ENCODE measurements around the gene ZNF182.
"Not testable (repeated sequence)": the region's sequence is repeated elsewhere in the genome, so short reads cannot be mapped to it uniquely, and the experiment has no call there.

ZNF182 gene

DNA sequence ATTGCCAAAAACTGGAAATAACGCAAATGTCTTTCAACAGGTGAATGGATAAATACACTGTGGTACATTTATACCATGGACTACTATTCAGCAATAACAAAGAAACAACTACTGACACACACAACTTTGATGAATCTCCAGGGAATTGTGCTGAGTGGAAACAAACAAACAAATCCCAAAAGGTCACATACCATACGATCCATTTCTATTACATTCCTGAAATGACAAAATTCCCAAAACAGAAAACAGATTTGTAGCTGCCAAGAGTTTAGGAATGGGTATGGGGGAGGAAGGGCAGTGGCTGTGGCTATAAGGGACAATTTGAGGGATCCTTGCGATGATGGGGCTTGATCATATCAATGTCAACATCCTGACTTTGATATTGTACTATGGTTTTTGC lies 2.5 kb downstream of the ZNF182 start:
- no peak for DNase-seq (ENCODE audit: low spot score)

DNA sequence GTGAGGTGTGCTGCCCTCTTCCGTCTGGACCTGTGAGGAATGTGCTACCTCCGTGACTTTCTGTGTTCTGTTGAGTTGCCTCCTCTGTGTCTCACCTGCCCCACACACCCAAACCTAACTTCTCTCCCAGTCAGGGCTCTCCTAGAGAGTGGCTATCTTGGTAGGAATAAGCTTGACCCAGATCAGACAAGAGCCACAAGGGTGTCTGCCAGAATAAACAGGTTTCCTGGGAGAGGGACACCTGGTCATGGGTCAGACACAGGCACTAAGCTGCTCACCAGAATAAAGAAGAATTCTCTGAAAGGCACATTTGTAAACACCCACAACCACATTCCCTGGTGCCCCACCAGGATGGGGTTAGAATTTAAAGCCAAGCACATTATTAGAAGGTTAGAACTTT lies 11.1 kb downstream of the ZNF182 start:
- peak; percentile 21 for DNase-seq (ENCODE audit: low spot score)

DNA sequence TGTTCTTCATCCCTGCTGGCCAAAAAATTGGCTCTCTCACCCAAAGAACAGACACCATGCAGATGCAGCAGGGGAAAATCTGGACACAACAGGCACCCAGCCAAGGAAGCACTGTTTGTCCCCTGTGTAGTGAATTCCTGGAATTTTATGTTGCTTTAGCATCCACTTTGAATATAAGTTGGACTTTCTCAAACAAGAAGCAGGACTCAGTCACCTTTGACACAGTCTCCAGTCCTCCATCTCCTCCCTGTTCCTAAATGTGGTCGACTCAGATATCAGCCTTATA lies 11.8 kb downstream of the ZNF182 start:
- DNase-seq (ENCODE audit: low spot score): peak; percentile 20

DNA sequence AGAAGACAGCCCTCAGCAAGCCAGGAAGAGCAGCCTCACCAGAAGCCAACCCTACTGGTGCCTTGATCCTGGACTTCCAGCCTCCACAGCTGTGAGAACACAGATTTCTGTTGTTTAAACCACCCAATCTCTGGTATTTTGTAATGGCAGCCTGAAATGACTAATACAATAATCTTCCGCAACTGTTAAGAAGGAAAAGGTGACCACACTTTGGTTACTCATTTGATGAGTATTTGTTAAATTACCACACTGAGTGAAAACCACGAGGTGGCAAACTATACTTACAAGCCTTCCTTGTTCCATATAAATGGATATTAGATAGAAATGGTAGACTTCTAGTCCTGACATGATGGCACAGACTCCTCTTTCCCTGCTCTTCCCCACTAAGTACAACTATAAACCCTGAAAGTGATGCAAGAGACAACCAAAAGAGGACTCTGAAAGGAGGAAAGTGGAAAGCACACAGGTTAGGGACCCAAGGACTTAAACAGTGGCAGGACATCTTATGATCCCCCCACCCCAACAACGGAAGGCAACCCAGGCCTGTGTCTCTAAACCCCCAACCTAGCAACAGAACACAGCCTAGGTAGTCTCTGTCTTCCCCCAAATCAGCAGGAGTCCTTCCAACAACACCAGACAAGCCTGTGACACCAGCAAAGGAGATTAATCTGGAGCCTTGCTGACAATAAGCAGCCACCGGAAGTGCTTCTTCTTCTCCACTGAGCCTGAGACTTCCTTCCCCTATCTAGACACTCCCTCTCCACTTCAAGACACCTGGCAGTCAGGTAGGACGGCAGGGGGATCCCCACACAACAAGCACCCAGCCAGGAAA lies 12.3 kb downstream of the ZNF182 start:
- DNase-seq (ENCODE audit: low spot score): no peak

DNA sequence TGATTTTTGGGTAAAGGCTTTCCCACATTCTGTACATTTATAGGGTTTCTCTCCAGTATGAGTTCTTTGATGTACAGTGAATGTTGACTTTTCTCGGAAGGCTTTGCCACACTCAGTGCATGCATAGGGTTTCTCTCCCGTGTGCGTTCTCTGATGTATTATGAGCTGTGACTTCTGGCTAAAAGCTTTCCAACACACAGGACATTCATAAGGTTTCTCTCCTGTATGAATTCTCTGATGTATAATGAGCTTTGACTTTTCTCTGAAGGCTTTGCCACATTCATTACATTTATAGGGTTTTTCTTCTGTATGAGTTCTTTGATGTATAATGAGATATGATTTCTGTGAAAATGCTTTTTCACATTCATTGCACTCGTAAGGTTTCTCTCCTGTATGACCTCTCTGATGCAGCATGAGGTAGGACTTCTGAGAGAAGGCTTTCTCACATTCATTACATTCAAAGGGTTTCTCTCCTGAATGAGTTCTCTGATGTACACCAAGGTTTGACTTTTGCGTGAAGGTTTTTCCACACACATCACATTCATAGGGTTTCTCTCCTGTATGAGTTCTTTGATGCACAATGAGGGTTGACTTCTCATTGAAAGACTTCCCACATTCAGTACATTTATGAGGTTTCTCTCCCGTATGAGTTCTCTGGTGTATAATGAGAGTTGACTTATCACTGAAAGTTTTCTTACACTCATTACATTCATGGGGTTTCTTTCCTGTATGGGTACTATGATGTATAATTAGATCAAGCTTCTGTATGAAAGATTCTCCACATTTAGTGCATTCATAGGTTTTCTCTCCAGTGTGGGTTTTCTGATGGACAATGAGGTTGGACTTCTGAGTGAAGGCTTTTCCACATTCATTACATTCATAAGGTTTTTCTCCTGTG lies 27.3 kb downstream of the ZNF182 start:
- DNase-seq (ENCODE audit: low spot score): no peak

DNA sequence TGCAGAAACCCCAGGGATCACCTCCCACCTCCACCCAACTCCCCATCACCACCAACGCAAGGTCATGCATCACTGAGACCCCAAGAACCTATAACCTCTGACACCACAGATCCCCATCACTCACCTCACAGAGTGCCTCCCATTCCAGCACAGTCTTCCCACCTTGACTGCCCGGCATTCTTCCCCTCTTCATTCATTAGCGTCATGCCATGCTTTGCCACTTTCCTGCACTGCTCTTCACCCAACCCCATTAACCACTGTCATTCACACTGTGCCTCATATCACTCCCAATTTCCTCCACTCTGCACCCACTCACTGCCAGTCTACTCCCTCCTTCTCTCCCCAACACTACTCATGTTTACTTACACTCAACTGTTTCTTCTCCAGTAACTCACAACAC lies 30.6 kb downstream of the ZNF182 start:
- no peak for DNase-seq (ENCODE audit: low spot score)

DNA sequence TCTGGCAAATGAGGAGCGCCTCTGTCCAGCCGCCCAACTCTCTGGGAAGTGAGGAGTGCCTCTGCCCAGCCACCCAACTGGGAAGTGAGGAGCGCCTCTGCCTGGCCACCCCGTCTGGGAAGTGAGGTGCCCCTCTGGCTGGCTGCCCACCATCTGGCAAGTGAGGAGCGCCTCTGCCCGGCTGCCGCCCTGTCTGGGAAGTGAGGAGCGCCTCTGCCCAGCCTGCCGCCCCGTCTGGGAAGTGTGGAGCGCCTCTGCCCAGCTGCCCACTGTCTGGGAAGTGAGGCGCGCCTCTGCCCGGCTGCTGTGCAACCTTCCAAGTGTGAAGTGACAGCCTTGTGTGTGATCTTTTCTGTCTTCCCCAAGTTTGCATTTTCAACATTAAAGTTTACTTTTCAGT lies 38.3 kb downstream of the ZNF182 start:
- DNase-seq (ENCODE audit: low spot score): not testable (repeated sequence)

DNA sequence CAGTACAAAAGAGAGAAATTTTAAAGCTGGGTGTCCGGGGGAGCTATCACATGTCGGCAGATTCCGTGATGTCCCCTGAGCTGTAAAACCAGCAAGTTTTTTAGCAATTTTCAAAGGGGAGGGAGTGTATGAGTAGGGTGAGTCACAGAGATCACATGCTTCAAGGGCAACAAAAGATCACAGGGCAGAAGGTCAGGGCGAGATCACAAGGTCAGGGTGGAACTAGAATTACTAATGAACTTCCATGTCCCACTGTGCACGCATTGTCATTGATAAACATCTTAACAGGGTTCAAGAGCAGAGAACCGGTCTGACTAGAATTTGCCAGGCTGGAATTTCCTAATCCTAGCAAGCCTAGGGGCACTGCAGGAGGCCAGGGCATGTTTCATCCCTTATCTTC lies 42.0 kb downstream of the ZNF182 start:
- not testable (repeated sequence) for DNase-seq (ENCODE audit: low spot score)

DNA sequence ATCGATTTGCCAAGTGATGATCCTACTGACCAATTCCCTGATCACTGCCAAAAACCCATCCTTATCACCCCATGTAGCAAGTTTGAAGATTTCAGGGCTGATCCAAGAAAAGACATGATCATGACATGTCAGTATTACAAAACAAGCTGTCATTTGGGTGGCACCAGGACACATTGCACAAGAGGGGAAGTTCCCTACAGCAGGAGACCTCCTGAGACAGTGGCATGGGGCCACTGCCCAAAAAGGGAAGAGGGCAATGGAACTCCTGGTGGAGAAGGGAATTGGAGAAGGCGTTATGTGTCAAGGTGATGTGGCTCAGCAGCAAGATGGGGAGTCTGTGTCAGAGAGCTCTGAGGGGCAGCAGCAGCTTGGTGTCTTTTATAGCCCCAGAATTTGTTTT lies 43.4 kb downstream of the ZNF182 start:
- DNase-seq (ENCODE audit: low spot score): no peak

DNA sequence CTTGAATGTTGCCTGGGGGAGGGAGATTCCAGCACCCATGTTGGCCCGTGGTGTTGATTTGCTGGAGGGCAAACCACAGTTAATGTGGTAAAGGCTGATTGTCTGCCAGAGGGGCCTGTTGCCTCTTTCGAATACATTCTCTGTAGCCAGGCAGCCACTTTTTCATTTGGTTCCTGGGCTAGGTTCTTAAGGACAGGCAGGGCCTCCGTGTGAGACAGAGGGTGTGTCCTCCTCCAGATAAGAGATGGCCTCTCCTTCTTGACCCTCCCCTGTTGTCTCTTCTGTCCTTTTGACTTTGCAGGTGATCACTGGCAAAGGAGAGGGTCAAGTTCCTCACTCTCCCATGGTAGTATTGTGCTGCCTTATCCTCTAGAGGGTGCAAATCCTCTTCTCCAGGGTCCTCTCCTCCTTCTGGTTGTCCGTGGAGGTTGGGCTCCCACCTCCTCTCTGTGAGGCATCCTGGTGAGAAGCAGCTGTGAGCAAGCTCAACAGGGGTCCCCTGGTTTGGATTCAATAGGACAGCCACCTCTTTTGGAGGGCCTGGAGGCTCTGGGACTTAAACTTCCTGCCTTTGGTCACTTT lies 44.9 kb downstream of the ZNF182 start:
- DNase-seq (ENCODE audit: low spot score): peak; percentile 5

DNA sequence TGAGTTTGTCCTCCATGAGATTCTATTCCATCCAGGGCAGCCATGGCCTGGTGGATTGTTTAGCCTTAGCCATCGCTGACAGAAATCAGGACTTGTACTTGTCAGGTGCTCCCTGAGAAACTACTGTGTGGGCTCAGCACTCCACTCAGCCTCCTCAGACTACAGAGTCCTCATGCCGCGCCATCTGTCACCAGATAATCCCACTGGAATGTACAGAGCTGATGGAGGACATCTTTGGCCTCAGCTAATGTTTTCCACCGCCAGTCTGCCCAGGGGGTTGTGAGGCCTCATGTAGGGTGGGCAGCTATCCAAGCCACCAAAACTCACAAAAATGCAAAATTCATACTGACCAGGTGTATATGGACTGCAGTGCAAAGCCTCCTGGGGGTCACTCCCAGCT lies 45.6 kb downstream of the ZNF182 start:
- DNase-seq (ENCODE audit: low spot score): peak; percentile 0

DNA sequence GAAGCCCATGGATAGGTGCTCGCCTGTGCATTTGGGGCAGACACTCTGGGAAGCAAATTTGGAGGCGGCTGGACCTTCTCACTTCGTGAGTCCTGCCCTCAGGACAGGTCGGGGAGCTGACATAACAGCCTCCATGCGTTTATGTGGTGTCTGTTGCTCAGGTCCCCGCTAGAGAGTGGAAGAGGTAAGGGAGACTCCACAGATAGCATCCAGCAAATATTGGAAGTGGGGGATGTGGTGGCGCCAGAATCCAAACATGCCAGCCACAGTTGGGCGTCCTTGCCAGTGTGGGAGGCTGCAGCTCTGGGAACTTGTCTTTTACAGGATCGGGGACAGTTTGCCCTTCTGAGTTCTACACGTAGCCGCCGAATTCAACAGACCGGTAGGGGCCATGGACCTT lies 47.8 kb downstream of the ZNF182 start:
- no peak for DNase-seq (ENCODE audit: low spot score)

DNA sequence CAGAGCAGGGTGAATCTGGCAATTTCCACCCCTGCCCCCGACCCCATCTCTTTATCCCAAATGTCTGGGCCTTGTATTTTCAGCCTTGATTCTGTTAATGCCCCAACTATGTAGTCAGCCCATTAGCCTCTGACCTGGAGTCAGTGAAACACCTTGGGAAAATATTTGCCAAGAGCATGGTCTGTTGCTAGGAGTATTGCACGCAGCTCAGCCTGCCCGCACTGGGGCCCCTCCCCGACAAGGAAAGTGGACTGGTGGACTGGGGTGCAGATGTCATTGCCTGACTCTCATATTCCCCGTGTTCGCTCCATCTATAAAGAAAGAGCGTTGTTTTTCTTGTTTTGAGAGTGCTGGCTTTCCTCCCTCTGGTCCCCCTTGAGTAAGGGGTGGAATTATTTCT lies 48.5 kb downstream of the ZNF182 start:
- not testable (repeated sequence) for DNase-seq (ENCODE audit: low spot score)

DNA sequence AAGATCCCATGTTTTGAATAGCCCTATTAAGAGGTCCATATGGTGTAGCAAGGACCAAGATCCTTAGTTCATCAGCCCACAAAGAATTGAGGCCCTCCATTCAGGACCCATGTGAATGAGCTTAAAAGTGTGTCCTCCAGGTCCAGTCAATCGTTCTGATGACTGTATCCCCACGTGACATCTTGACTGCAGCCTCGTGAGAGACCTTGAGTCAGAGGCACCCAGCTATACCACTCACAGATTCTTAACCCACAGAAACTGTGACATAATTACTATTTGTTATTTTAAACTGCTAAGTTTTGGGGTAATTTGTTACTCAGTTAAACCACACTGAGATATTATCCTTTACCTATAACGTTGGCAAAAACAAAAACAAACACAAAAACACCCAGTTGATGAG lies 62.4 kb downstream of the ZNF182 start:
- DNase-seq (ENCODE audit: low spot score): no peak

DNA sequence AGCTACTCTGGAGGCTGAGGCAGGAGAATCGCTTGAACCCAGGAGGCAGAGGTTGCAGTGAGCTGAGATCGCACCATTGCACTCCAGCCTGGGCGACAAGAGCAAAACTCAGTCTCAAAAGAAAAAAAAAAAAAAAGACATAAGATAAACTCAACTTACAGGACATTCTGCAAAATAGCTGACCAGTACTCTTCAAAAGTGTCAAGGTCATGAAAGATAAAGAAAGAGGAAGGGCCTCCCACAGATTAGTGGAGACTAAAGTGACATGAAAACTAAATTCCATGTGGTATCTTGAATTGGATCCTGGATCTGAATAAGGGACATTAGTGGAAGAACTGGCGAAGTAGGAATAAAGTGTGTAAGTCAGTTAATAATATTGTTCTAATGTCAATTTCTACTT lies 63.3 kb downstream of the ZNF182 start:
- no peak for DNase-seq (ENCODE audit: low spot score)

DNA sequence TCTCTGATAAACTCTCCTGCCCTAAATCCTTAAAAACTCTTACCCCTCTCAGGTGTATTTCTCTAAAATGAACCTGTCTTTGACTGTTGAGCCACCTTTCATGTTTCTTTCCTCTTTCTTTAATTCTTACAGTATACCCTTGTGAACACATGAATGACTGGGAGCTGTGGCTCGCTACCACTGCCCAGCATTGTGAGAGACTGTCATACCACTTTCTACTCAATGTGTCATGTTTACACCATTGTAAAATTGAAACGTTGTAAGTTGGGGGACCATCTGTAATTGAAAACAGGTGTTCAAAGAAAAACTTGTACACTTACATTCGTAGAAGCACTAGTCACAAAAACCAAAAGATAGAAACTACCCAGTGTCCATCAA lies 66.9 kb downstream of the ZNF182 start:
- no peak for DNase-seq (ENCODE audit: low spot score)

DNA sequence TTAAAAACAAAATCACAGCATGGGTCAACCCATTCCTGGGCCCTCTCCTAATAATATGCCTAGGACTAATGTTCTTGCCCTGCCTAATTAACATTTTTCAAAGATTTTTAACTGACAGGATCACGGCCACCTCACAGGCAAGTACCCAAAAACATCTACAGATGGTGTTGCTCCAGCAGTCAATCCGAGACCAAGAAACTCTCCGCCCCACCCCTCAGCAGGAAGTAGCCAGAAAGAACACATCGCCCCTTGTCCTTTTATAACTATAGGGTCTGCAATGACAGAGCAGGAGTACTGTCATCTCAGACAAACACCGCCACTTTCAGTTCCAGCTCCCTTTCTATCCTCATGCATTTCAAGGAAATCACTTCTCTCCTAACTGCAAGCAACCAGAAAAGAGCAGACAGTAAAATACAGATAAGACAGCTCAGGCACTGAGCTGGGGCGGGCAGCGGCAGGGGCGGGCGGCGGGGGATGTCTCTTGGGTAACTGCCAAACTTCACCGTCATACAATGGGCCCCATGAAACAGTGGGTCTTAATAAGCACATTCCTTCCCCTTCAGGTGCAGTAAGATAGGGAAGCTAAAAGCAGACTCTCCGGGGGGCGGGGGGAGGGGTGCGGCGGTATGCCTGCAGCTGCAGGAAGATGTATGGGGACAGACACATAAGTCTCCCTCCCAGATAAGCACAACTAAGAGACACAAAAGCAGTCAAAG lies 67.4 kb downstream of the ZNF182 start:
- DNase-seq (ENCODE audit: low spot score): no peak

DNA sequence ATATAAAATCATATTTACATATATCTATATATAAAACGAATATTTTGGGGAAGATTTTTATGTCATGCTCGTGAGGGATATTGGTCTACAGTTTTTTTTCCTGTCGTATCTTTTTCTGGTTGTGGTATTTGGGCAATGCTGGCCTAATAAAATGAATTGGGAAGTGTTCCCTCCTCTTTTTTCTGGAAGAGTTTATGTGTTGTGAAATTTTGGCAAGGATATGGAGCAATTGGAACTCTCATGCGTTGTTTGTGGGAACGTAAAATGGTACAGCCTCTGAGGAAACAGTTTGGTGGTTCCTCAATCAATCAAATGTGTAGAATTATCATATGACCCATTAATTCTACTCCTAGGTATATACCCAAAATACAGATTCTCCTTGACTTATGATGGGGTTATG lies 69.8 kb downstream of the ZNF182 start:
- no peak for DNase-seq (ENCODE audit: low spot score)

DNA sequence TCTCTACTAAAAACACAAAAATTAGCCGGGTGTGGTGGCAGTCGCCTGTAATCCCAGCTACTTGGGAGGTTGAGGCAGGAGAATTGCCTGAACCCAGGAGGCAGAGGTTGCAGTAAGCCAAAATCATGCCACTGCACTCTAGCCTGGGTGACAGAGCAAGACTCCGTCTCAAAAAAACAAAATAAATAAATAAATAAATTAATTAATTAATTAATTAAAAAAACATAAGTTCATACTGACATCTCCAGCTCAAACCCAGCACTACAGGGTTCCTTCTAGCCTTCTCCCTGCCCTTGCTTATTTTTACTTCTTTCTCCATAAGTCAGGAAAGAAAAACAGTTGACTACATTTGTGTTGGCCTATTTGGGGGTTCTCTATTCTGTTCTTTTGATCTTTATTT lies 71.8 kb downstream of the ZNF182 start:
- DNase-seq (ENCODE audit: low spot score): not testable (repeated sequence)

DNA sequence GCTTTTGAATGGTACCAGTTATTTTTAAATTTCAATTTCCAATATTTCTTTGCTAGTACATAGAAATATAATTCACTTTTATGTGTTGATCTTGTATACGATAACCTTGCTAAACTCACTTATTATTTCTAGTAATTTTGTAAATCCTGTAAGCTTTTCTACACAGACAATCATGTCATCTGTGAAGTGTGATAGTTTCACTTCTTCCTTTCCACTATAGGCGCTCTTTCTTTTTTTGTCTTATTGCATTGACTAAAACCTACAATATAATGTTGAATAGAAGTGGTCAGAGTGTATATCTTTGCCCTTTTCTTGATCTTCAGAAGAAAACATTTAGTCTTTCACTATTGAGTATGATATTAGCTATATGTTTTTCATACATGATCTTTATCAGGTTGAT lies 76.6 kb downstream of the ZNF182 start:
- no peak for DNase-seq (ENCODE audit: low spot score)

Measured in cerebellar cortex (tissue), 1 donor.